Ascending aorta (tissue), 2 donors: ENCODE measurements around the gene PPP1R16B. TPM values are rescaled to one million over a fixed set of nuclear protein-coding genes. Genes with fewer than 3 reads are reported as not detected.

Source experiments
- DNase-seq, 2 donors: peaks; one replicate each; pipeline ENCODE4 v3.0.0-alpha.2; 2019; ENCODE audit warnings: low spot score in 2 of 2
- H3K27ac ChIP-seq, 2 donors: fragments of 200-600 bp; sonication (generic); one replicate each; pipeline ENCODE4 v1.5.1; 2016 to 2017; ENCODE audit warnings: mild to moderate bottlenecking in 1 of 2
- H3K27me3 ChIP-seq: fragments of 200-600 bp; sonication (generic); one replicate; pipeline ENCODE4 v1.5.1; 2017
- H3K36me3 ChIP-seq, 2 donors: fragments of 200-600 bp; sonication (generic); one replicate each; pipeline ENCODE4 v1.5.1; 2016
- H3K4me1 ChIP-seq, 2 donors: fragments of 200-600 bp; sonication (generic); one replicate each; pipeline ENCODE4 v1.5.1; 2016 to 2017; ENCODE audit warnings: mild to moderate bottlenecking in 1 of 2
- H3K4me3 ChIP-seq, 2 donors: fragments of 200-600 bp; sonication (generic); one replicate each; pipeline ENCODE4 v1.5.1; 2016 to 2017; ENCODE audit warnings: mild to moderate bottlenecking in 1 of 2
- H3K9me3 ChIP-seq, 2 donors: fragments of 200-600 bp; sonication (generic); one replicate each; pipeline ENCODE4 v1.5.1; 2016
- CTCF ChIP-seq, 3 experiments: fragments of 200-600 bp in 2 of 3; fragments of 450-650 bp in 1 of 3; sonication (generic) in 2 of 3; IDR thresholded peaks; one replicate each; pipeline ENCODE4 v1.5.1; 2016 to 2019; ENCODE audit warnings: antibody characterized with exemption in 3 of 3, mild to moderate bottlenecking in 1 of 3, moderate library complexity in 1 of 3
- intact Hi-C: fragments of 100-400 bp; cut with DNase I; formaldehyde crosslinking; loops from one replicate; pipeline ENCODE4 v1.15.1; 2023
- total RNA-seq: library from RNA; depleted of rRNA; stranded (reverse); fragments of >200 nt; gene quantifications from one replicate; pipeline ENCODE4 v1.1.0, GENCODE V29; 2016

PPP1R16B gene
- total RNA-seq, 1 donor from 2014 or later, result 26.4 TPM

GRCh38 chr20:38763616-38764015 lies 41.9 kb upstream of the PPP1R16B start:
- Histone ChIP-seq H3K27ac (no peak overlapping the region), H3K9me3 (no peaks in the 10 kb centered on the region), H3K4me1 (peaks cover 12 to 24% of the 10 kb centered on the region in 2 donors), H3K36me3 (peaks cover 20 to 42% of the 10 kb centered on the region in 2 donors), H3K4me3 (no peak overlapping the region), H3K27me3 (no peaks in the 10 kb centered on the region)
- DNase-seq, result no peak
- intact Hi-C loops, result no loop called here
- TF ChIP-seq CTCF (IDR thresholded peaks at IDR 0.05), result no peak

GRCh38 chr20:38764567-38765318 lies 40.8 kb upstream of the PPP1R16B start:
- H3K4me1 ChIP-seq, result peaks cover 12 to 24% of the 10 kb centered on the region in 2 donors
- no peaks in the 10 kb centered on the region for H3K27me3 ChIP-seq
- intact Hi-C loops, result no loop called here
- peak; percentile 18 to 71 for DNase-seq
- no peak for TF ChIP-seq CTCF (IDR thresholded peaks at IDR 0.05)
- no peak overlapping the region for H3K4me3 ChIP-seq
- H3K27ac ChIP-seq, result peak overlapping the region; percentile 73 to 76
- H3K36me3 ChIP-seq, result peaks cover 20 to 47% of the 10 kb centered on the region in 2 donors
- no peaks in the 10 kb centered on the region for H3K9me3 ChIP-seq

- Histone ChIP-seq H3K4me1 (peaks cover 12 to 24% of the 10 kb centered on the region in 2 donors), H3K9me3 (no peaks in the 10 kb centered on the region), H3K27ac (peak overlapping the region; percentile 73 to 76), H3K36me3 (peaks cover 20 to 43% of the 10 kb centered on the region in 2 donors), H3K4me3 (peak overlapping the region in 1 of 2 donors; percentile 7), H3K27me3 (no peaks in the 10 kb centered on the region)
- TF ChIP-seq CTCF (IDR thresholded peaks at IDR 0.05), result no peak
- no peak for DNase-seq
- intact Hi-C loops, result no loop called here
These were observed 39.4 kb upstream of the PPP1R16B start for GRCh38 chr20:38766071-38766470.

- Histone ChIP-seq H3K27me3 (no peaks in the 10 kb centered on the region), H3K9me3 (no peaks in the 10 kb centered on the region), H3K4me3 (no peak overlapping the region), H3K27ac (no peak overlapping the region), H3K36me3 (peaks cover 27 to 53% of the 10 kb centered on the region in 2 donors), H3K4me1 (peaks cover 10 to 19% of the 10 kb centered on the region in 2 donors)
- no peak for TF ChIP-seq CTCF (IDR thresholded peaks at IDR 0.05)
- intact Hi-C loops, result no loop called here
- DNase-seq, result no peak
These were observed 35.9 kb upstream of the PPP1R16B start for GRCh38 chr20:38769376-38770295.

GRCh38 chr20:38770546-38770945 lies 35.0 kb upstream of the PPP1R16B start:
- peaks cover 4 to 11% of the 10 kb centered on the region in 2 donors for H3K4me1 ChIP-seq
- H3K36me3 ChIP-seq, result peaks cover 27 to 53% of the 10 kb centered on the region in 2 donors
- DNase-seq, result no peak
- H3K9me3 ChIP-seq, result no peaks in the 10 kb centered on the region
- intact Hi-C loops, result no loop called here
- peak overlapping the region in 1 of 2 donors; percentile 2 for H3K27ac ChIP-seq
- no peak for TF ChIP-seq CTCF (IDR thresholded peaks at IDR 0.05)
- no peak overlapping the region for H3K4me3 ChIP-seq
- H3K27me3 ChIP-seq, result no peaks in the 10 kb centered on the region
